ENCODE data around the gene EQTN.
"Not testable (repeated sequence)": the region's sequence is repeated elsewhere in the genome, so short reads cannot be mapped to it uniquely, and the experiment has no call there.

The EQTN gene

GRCh38 chr9:27292659-27293405 is 4.1 kb downstream of the EQTN start:
- no peak for DNase-seq

DNA sequence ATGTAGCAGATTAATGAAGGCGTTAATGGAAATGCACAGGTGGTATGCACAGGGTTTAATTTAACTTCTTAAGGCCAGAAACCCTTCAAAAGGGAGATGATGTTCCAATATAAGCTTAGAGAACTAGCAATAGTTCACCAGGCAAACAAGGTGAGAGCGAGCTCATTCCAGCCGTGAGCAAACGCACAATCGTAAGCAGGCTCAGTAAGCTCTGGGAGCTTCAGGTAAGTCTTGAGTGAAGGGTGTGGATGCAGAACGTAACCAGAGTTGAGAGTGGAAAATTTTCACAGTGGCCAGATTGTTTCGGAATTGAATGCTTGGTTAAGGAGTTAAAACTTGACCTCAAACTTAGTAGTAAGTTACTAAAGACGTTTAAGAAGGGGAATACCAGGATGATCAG is 5.7 kb downstream of the EQTN start:
- DNase-seq, result no peak

DNA sequence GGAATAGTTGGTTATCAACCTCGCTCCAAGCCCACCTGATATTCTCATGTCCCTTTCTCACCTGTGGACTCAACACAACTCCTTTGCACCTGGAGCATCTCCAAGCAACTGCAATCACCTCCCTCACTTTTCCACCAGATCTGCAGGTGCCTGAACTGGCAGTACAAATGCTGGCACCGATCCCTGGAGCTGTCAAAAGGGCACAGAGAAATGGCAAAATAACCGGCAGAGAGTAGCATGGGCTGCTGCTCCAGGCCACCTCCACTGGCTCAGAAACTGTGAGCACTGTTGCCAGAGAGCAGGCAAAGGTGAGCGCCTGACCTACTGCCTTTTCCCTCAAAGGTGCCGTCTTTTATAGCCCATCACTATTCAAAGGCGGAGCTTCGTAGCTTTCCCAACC is 14.7 kb downstream of the EQTN start:
- no peak for DNase-seq

GRCh38 chr9:27280860-27281259 is 16.1 kb downstream of the EQTN start:
- DNase-seq, result no peak

DNA sequence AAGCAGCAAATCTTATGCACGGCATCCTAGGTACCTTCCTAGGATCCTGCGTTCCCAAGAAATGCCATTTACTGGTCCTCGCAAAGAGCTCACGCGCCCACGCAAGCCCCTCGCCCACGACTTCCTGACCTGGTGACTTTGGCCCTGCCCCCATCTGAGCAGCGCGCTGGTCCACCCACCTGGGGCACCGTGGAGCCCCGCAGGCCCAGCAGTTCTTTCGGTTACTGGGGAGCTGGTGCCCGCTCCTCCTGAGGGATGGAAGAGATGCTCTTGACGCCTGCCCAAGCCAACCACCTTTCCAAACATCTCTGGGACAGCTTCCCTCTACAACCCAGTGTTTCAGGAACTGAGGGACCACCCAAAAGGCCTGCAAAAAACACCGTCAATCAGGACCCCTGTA is 16.7 kb downstream of the EQTN start:
- no peak for DNase-seq

GRCh38 chr9:27279611-27280010 is 17.3 kb downstream of the EQTN start:
- DNase-seq, result no peak

DNA sequence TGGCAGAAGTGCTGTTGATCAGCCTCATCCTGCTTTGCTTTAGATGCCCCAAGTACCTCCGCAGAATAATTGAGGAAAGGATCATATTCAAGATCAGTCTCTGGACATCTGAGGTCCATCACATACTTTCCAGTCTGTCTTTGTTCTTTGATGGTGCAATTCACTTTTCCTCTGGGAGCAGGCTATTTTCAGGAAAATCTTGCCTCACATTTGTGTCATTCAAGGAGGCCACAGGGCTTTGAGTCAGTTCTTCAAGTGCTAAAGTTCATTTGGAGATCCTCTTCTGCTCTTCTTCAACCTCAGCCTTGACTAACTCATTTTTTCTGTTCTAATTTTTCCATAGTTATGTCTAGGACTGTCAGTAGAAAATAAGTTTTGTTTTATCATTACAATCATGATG is 18.6 kb downstream of the EQTN start:
- DNase-seq, result no peak

- peak; percentile 63 for DNase-seq
These were observed 20.5 kb downstream of the EQTN start for GRCh38 chr9:27276193-27277030.

GRCh38 chr9:27273186-27273585 is 23.8 kb downstream of the EQTN start:
- DNase-seq, result no peak

DNA sequence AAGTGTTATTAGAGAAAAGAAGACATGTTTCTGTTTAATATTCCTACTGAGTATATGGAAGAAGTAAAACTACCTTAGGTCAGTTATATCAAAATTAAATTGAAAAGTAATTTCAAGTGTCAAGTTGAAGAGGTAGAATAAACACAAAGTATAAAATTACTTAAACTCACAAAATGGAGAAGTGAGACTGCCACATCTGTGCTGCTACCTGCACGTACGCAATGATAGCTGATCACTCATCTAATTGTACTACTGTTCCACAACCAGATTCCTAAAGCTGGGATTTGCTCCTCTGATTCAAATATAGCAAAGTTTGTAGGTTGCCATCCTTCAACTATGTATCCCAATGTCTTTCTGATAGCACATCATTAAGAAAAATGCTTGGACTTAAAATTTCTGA is 24.8 kb downstream of the EQTN start:
- DNase-seq, result no peak

- no peak for DNase-seq
These were observed 35.3 kb downstream of the EQTN start for GRCh38 chr9:27261517-27262211.

DNA sequence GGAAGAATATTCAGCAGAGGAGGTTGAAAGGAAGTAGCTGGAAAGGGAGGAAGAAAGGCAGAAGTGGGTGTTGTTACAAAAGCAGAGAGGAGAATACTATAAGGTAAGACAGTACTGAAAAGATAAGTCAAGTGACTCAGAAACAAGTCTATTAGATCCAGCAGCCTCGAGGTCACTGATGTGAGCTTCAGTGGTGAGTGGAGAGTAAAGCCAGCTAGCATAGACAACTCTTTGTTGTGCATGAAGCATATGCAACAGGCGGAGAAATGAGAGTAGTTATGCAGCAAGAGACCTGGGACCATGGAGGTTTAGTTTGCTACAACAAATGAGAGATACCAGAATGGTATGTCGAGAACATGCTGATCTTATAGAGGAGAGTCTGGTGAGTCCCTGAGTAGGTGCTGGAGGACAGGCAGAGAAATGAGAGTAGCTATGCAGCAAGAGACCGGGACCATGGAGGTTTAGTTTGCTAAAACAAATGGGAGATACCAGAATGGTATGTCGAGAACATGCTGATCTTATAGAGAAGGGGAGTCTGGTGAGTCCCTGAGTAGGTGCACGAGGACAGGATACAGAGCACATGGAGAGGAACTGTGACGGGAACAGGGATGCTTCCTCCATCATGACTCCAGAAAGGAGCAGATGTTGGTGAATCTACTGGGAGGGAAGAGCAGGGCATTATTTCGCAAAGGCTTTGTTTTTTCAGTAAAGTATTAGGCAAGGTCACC is 36.0 kb downstream of the EQTN start:
- no peak for DNase-seq

- no peak for DNase-seq
These were observed 38.3 kb downstream of the EQTN start for GRCh38 chr9:27258662-27259061.

DNA sequence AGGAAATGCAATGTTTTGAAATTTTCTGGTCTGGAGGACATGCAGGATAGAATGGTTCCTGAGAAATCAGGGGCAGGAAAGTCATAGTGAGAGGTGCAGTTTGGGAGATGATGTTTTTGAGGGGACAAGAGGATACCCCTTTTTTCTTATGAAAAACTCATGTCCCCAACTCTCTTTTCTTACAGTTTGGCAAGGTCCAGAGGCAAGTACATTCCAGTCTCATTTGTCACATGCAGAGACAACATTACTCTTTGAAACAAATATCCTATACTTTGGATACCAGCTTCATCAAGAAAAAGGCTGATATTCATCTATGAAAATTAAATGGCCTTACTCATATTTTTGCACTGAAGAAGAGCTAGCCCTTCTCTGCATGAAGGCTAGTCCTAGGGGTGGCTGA is 48.2 kb downstream of the EQTN start:
- DNase-seq, result no peak

GRCh38 chr9:27247756-27248155 is 49.2 kb downstream of the EQTN start:
- DNase-seq, result no peak

- not testable (repeated sequence) for DNase-seq
These were observed 57.3 kb downstream of the EQTN start for GRCh38 chr9:27239648-27240047.
